22Rv1 (cell line): ENCODE results near the gene MIGA1.

ENCODE experiments used
- CTCF ChIP-seq: fragments of 450-650 bp; IDR thresholded peaks from 2 replicates; pipeline ENCODE4 v1.5.1; 2017; ENCODE audit warnings: mild to moderate bottlenecking
- ZFX ChIP-seq: fragments of 450-650 bp; IDR thresholded peaks from 2 replicates; pipeline ENCODE4 v1.6.1; 2017; ENCODE audit warnings: antibody characterized with exemption, borderline replicate concordance

DNA sequence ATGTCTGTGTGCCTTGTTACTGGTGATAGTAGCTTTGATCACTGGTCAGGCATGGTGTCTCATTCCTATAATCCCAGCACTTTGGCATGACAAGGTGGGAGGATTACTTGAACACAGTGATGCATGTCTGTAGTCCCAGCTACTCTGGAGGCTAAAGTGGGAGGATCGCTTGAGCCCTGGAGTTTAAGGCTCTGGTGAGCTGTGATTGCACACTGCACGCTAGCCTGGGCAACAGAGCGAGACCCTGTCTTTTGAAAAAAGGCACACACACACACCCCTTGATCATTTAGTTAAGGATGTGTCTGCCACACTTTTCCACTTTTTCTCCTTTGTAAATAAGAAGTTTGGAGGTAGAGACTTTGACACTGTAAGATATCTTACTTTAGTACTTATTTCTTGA is 15.1 kb downstream of the MIGA1 start:
- TF ChIP-seq CTCF: no peak
- no peak for TF ChIP-seq ZFX
